Measurements from ENCODE around the gene BLOC1S5.
A peak's percentile ranks its signal among the peaks of the same experiment; 100 is the strongest.

BLOC1S5 gene

DNA sequence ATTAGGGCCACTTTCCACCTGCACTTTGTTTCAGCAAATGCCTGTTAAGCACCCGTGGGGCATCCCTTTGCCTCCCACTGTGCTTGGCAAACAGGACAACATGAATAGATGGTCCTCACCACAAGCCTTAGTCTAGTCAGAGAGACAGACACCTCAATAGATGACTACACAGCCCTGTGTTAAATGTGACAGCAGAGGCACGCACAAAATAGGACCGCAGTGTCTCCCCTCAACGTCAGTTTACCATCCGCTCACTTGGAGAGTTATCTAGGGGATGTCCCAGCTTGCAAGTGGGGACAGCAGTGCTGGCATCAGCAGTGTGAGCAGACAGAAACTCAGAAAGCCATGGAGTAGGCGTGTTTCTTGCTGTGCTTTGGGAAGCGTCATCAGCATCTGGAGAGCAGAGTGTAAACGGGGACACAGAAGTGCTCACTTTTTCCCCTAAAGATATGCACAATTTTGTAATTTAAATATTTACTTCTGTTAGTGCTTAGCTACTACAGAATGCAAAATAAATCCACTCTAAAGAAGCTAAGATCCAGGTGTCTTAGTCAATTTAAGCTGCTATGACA lies 87.6 kb downstream of the BLOC1S5 start:
- DNase-seq (ENCODE audit: insufficient read length, low spot score) (no peak), FAIRE-seq (no peak)
- TF ChIP-seq POLR2A (IDR thresholded peaks at IDR 0.05; ENCODE audit: low read depth, low read length): no peak

- no peak for TF ChIP-seq POLR2A (IDR thresholded peaks at IDR 0.05; ENCODE audit: low read depth, low read length)
- FAIRE-seq (no peak), DNase-seq (ENCODE audit: insufficient read length, low spot score) (no peak)
Measured at GRCh38 chr6:7975764-7976146, 88.4 kb downstream of the BLOC1S5 start.

DNA sequence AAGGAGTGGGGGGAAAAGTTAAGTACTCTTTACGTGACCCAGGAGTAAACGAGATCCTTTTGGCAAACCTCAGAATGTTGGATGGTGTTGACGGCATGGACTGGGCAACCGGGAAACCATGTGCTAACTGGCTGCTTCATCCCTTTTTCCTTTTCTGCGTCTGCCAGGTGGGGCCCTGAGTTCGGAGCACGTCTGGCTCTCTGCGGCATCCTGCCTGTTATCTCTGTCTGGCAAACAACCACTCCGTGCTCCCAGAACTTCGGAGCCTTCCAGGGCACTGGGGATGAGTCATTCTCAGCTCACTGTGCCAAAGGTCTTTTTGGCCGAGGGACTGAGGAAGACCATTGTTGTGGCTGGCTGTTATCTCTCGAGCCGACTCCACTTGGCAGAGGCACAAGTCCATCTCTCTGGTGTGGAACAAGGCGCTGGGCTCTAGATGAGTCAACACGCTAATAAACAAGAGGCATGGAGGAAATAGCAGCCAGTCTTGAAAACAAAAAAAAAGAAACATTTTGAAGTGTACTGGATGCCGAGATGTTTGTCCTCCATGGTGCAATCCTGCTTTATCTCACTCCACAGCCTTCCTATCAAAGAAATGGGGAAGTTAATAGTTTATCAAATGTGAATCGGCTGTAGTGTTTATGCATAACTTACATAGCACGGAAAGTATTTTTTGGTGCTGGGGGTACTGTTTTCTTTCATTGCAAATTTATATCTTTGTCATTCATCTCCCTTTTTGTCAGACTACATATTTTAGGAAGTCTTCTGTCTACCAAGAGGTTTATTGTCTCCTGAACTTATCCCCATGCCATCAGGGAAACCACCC lies 89.0 kb downstream of the BLOC1S5 start:
- DNase-seq (ENCODE audit: insufficient read length, low spot score) (peak; percentile 61), FAIRE-seq (peak; percentile 83)
- no peak for TF ChIP-seq POLR2A (IDR thresholded peaks at IDR 0.05; ENCODE audit: low read depth, low read length)

GRCh38 chr6:7974565-7974937 lies 89.6 kb downstream of the BLOC1S5 start:
- FAIRE-seq (no peak), DNase-seq (ENCODE audit: insufficient read length, low spot score) (no peak)
- no peak for TF ChIP-seq POLR2A (IDR thresholded peaks at IDR 0.05; ENCODE audit: low read depth, low read length)

- no peak for FAIRE-seq
- no peak for DNase-seq (ENCODE audit: insufficient read length, low spot score)
- TF ChIP-seq POLR2A (IDR thresholded peaks at IDR 0.05; ENCODE audit: low read depth, low read length): no peak
Measured at GRCh38 chr6:7973584-7973983, 90.6 kb downstream of the BLOC1S5 start.

DNA sequence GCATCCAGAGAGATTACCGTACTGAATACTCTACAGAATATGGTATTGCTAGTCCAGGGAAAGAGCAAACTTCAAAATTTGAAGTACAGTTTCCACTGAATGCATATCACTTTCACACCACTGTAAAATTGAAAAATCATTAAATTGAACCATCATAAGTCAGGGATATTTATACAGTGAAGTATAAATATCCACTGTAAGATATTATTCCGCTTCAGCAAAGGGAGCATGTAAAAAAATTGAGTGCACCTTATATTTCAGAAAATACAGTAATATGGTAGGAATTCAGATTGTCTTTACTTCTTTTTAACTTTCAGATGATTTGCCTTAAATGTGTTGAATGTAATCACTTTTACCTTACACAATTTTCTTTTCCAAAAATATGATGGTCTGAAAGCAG lies 92.7 kb downstream of the BLOC1S5 start:
- FAIRE-seq (no peak), DNase-seq (ENCODE audit: insufficient read length, low spot score) (no peak)
- TF ChIP-seq POLR2A (IDR thresholded peaks at IDR 0.05; ENCODE audit: low read depth, low read length): no peak

GRCh38 chr6:7970616-7971015 lies 93.6 kb downstream of the BLOC1S5 start:
- TF ChIP-seq POLR2A (IDR thresholded peaks at IDR 0.05; ENCODE audit: low read depth, low read length): no peak
- no peak for FAIRE-seq

More at GRCh38 chr6:7970616-7971015, 93.6 kb downstream of the BLOC1S5 start:
- DNase-seq (ENCODE audit: insufficient read length, low spot score): no peak

Measured in H54 (cell line).